ENCODE results near the gene RELT. TPM values are rescaled to one million over a fixed set of nuclear protein-coding genes. Genes with fewer than 3 reads are reported as not detected.
A peak's percentile ranks its signal among the peaks of the same experiment; 100 is the strongest.

The RELT gene
- total and polyA plus RNA-seq, 3 experiments from 2014 or later = 7.5 to 23.4 (median 23.4) TPM

GRCh38 chr11:73405146-73405510, 28.9 kb downstream of the RELT start:
- H3K27me3 Mint-ChIP-seq = no peaks in the 10 kb centered on the region
- no peak overlapping the region for H3K4me3 Mint-ChIP-seq
- no peaks in the 10 kb centered on the region for H3K9me3 Mint-ChIP-seq
- H3K36me3 Mint-ChIP-seq = peaks cover 0 to 43% (median 5%) of the 10 kb centered on the region in 3 donors
- peak overlapping the region in 3 of 8 donors; percentile 27 to 78 (median 70) for H3K27ac Mint-ChIP-seq
- H3K27ac ChIP-seq (ENCODE audit: low read depth, low read length) = no peak overlapping the region
- no peak for DNase-seq
- no peaks in the 10 kb centered on the region for H3K36me3 ChIP-seq (ENCODE audit: insufficient read depth, low read length)
- CTCF ChIA-PET = interaction anchor here (1.1 kb wide), 2 partner anchors 54 to 255 kb away, joined by 3 read pairs; no protein-coding TSS in a partner anchor
- H3K4me3 ChIP-seq (ENCODE audit: low read length) = no peak overlapping the region
- no peaks in the 10 kb centered on the region for H3K27me3 ChIP-seq (ENCODE audit: insufficient read depth, low read length, poor library complexity, severe bottlenecking)
- H3K9me3 ChIP-seq (ENCODE audit: low read length) = no peaks in the 10 kb centered on the region
- H3K4me1 ChIP-seq (ENCODE audit: insufficient read depth, low read length) = no peaks in the 10 kb centered on the region
- POLR2A ChIA-PET = no interaction called here
- no peaks in the 10 kb centered on the region for H3K4me1 Mint-ChIP-seq

GRCh38 chr11:73406131-73406530, 29.9 kb downstream of the RELT start:
- Histone ChIP-seq H3K9me3 (ENCODE audit: low read length) (no peaks in the 10 kb centered on the region), H3K4me1 (ENCODE audit: insufficient read depth, low read length) (no peaks in the 10 kb centered on the region), H3K27ac (ENCODE audit: low read depth, low read length) (no peak overlapping the region), H3K27me3 (ENCODE audit: insufficient read depth, low read length, poor library complexity, severe bottlenecking) (no peaks in the 10 kb centered on the region), H3K4me3 (ENCODE audit: low read length) (no peak overlapping the region), H3K36me3 (ENCODE audit: insufficient read depth, low read length) (no peaks in the 10 kb centered on the region)
- no peaks in the 10 kb centered on the region for H3K9me3 Mint-ChIP-seq
- peak overlapping the region in 4 of 8 donors; percentile 12 to 78 (median 51) for H3K27ac Mint-ChIP-seq
- no peaks in the 10 kb centered on the region for H3K4me1 Mint-ChIP-seq
- DNase-seq = no peak
- H3K4me3 Mint-ChIP-seq = no peak overlapping the region
- ChIA-PET CTCF (interaction anchor here (1.0 to 1.4 kb wide), 6 partner anchors 10 to 254 kb away, joined by 3 read pairs; no protein-coding TSS in a partner anchor), POLR2A (no interaction called here)
- H3K27me3 Mint-ChIP-seq = no peaks in the 10 kb centered on the region
- H3K36me3 Mint-ChIP-seq = peaks cover 0 to 50% (median 7%) of the 10 kb centered on the region in 3 donors

GRCh38 chr11:73406619-73407018, 30.4 kb downstream of the RELT start:
- H3K27ac Mint-ChIP-seq = peak overlapping the region in 2 of 8 donors; percentile 12 to 78

GRCh38 chr11:73409431-73409830, 33.2 kb downstream of the RELT start:
- Histone ChIP-seq H3K36me3 (ENCODE audit: insufficient read depth, low read length) (no peaks in the 10 kb centered on the region), H3K4me3 (ENCODE audit: low read length) (no peak overlapping the region), H3K27ac (ENCODE audit: low read depth, low read length) (no peak overlapping the region), H3K27me3 (ENCODE audit: insufficient read depth, low read length, poor library complexity, severe bottlenecking) (no peaks in the 10 kb centered on the region), H3K9me3 (ENCODE audit: low read length) (no peaks in the 10 kb centered on the region), H3K4me1 (ENCODE audit: insufficient read depth, low read length) (no peaks in the 10 kb centered on the region)
- H3K36me3 Mint-ChIP-seq = peaks cover 0 to 61% (median 7%) of the 10 kb centered on the region in 3 donors
- ChIA-PET POLR2A (no interaction called here), CTCF (interaction anchor here (1.1 kb wide), 1 partner anchor 13 kb away, joined by 3 read pairs; no protein-coding TSS in a partner anchor)
- no peaks in the 10 kb centered on the region for H3K4me1 Mint-ChIP-seq
- no peak for DNase-seq
- H3K27me3 Mint-ChIP-seq = no peaks in the 10 kb centered on the region
- H3K9me3 Mint-ChIP-seq = no peaks in the 10 kb centered on the region
- no peak overlapping the region for H3K4me3 Mint-ChIP-seq
- peak overlapping the region in 2 of 8 donors; percentile 5 to 47 for H3K27ac Mint-ChIP-seq

More at GRCh38 chr11:73406619-73407018, 30.4 kb downstream of the RELT start:
- Mint-ChIP-seq H3K4me1 (no peaks in the 10 kb centered on the region), H3K27me3 (no peaks in the 10 kb centered on the region), H3K36me3 (peaks cover 0 to 53% (median 7%) of the 10 kb centered on the region in 3 donors), H3K4me3 (no peak overlapping the region), H3K9me3 (no peaks in the 10 kb centered on the region)
- Histone ChIP-seq H3K4me1 (ENCODE audit: insufficient read depth, low read length) (no peaks in the 10 kb centered on the region), H3K4me3 (ENCODE audit: low read length) (no peak overlapping the region), H3K36me3 (ENCODE audit: insufficient read depth, low read length) (no peaks in the 10 kb centered on the region), H3K9me3 (ENCODE audit: low read length) (no peaks in the 10 kb centered on the region), H3K27me3 (ENCODE audit: insufficient read depth, low read length, poor library complexity, severe bottlenecking) (no peaks in the 10 kb centered on the region), H3K27ac (ENCODE audit: low read depth, low read length) (no peak overlapping the region)
- DNase-seq = no peak
- POLR2A ChIA-PET = interaction anchor here (1.0 kb wide), 1 partner anchor 56 kb away, joined by 3 read pairs; no protein-coding TSS in a partner anchor
- CTCF ChIA-PET = interaction anchor here (1.0 to 2.7 kb wide), 5 partner anchors 10 to 254 kb away, joined by 3 to 11 read pairs (median 3); no protein-coding TSS in a partner anchor

GRCh38 chr11:73410627-73411026, 34.4 kb downstream of the RELT start:
- no peaks in the 10 kb centered on the region for H3K27me3 ChIP-seq (ENCODE audit: insufficient read depth, low read length, poor library complexity, severe bottlenecking)
- no peaks in the 10 kb centered on the region for H3K36me3 ChIP-seq (ENCODE audit: insufficient read depth, low read length)
- no peak overlapping the region for H3K27ac ChIP-seq (ENCODE audit: low read depth, low read length)
- H3K4me3 ChIP-seq (ENCODE audit: low read length) = no peak overlapping the region
- H3K4me1 ChIP-seq (ENCODE audit: insufficient read depth, low read length) = peaks cover 3% of the 10 kb centered on the region
- peak overlapping the region in 2 of 8 donors; percentile 61 to 62 for H3K27ac Mint-ChIP-seq
- ChIA-PET POLR2A (no interaction called here), CTCF (interaction anchor here (0.9 to 1.1 kb wide), 3 partner anchors 12 to 60 kb away, joined by 3 read pairs; no protein-coding TSS in a partner anchor)
- peaks cover 3 to 7% (median 7%) of the 10 kb centered on the region in 3 donors for H3K4me1 Mint-ChIP-seq
- no peaks in the 10 kb centered on the region for H3K27me3 Mint-ChIP-seq
- no peak overlapping the region for H3K4me3 Mint-ChIP-seq
- DNase-seq = no peak
- no peaks in the 10 kb centered on the region for H3K9me3 ChIP-seq (ENCODE audit: low read length)
- peaks cover 0 to 54% (median 7%) of the 10 kb centered on the region in 3 donors for H3K36me3 Mint-ChIP-seq
- H3K9me3 Mint-ChIP-seq = no peaks in the 10 kb centered on the region

GRCh38 chr11:73411031-73411430, 34.8 kb downstream of the RELT start:
- H3K4me1 Mint-ChIP-seq = peaks cover 4 to 11% (median 7%) of the 10 kb centered on the region in 3 donors
- H3K36me3 Mint-ChIP-seq = peaks cover 0 to 52% (median 7%) of the 10 kb centered on the region in 3 donors
- no peak overlapping the region for H3K4me3 Mint-ChIP-seq
- peak overlapping the region in 1 of 8 donors; percentile 61 for H3K27ac Mint-ChIP-seq
- Histone ChIP-seq H3K27me3 (ENCODE audit: insufficient read depth, low read length, poor library complexity, severe bottlenecking) (no peaks in the 10 kb centered on the region), H3K36me3 (ENCODE audit: insufficient read depth, low read length) (no peaks in the 10 kb centered on the region), H3K4me1 (ENCODE audit: insufficient read depth, low read length) (peaks cover 4% of the 10 kb centered on the region), H3K9me3 (ENCODE audit: low read length) (no peaks in the 10 kb centered on the region), H3K27ac (ENCODE audit: low read depth, low read length) (no peak overlapping the region), H3K4me3 (ENCODE audit: low read length) (no peak overlapping the region)
- ChIA-PET POLR2A (interaction anchor here (0.6 kb wide), 1 partner anchor 28 kb away, joined by 4 read pairs; no protein-coding TSS in a partner anchor), CTCF (interaction anchor here (0.9 to 1.3 kb wide), 3 partner anchors 8 to 60 kb away, joined by 3 read pairs; no protein-coding TSS in a partner anchor)
- no peaks in the 10 kb centered on the region for H3K27me3 Mint-ChIP-seq
- no peak for DNase-seq
- no peaks in the 10 kb centered on the region for H3K9me3 Mint-ChIP-seq

- H3K27me3 ChIP-seq (ENCODE audit: insufficient read depth, low read length, poor library complexity, severe bottlenecking) = no peaks in the 10 kb centered on the region
- H3K4me1 ChIP-seq (ENCODE audit: insufficient read depth, low read length) = peaks cover 4% of the 10 kb centered on the region
- Mint-ChIP-seq H3K36me3 (peaks cover 0 to 49% (median 10%) of the 10 kb centered on the region in 3 donors), H3K27ac (peak overlapping the region in 2 of 8 donors; percentile 49 to 51), H3K4me1 (peaks cover 4 to 11% (median 7%) of the 10 kb centered on the region in 3 donors), H3K4me3 (no peak overlapping the region), H3K27me3 (no peaks in the 10 kb centered on the region), H3K9me3 (no peaks in the 10 kb centered on the region)
- ChIA-PET POLR2A (no interaction called here), CTCF (interaction anchor here (1.3 kb wide), 1 partner anchor 9 kb away, joined by 3 read pairs; no protein-coding TSS in a partner anchor)
- H3K9me3 ChIP-seq (ENCODE audit: low read length) = no peaks in the 10 kb centered on the region
- H3K27ac ChIP-seq (ENCODE audit: low read depth, low read length) = no peak overlapping the region
- no peak overlapping the region for H3K4me3 ChIP-seq (ENCODE audit: low read length)
- DNase-seq = no peak
- no peaks in the 10 kb centered on the region for H3K36me3 ChIP-seq (ENCODE audit: insufficient read depth, low read length)
Observed at GRCh38 chr11:73412308-73412707, 36.1 kb downstream of the RELT start.

- no peaks in the 10 kb centered on the region for H3K36me3 ChIP-seq (ENCODE audit: insufficient read depth, low read length)
- H3K9me3 ChIP-seq (ENCODE audit: low read length) = no peaks in the 10 kb centered on the region
- no peaks in the 10 kb centered on the region for H3K9me3 Mint-ChIP-seq
- no peak overlapping the region for H3K4me3 Mint-ChIP-seq
- H3K4me1 ChIP-seq (ENCODE audit: insufficient read depth, low read length) = peaks cover 4% of the 10 kb centered on the region
- ChIA-PET CTCF (no interaction called here), POLR2A (interaction anchor here (0.7 kb wide), 1 partner anchor 44 kb away, joined by 3 read pairs; no protein-coding TSS in a partner anchor)
- DNase-seq = no peak
- H3K4me3 ChIP-seq (ENCODE audit: low read length) = no peak overlapping the region
- no peak overlapping the region for H3K27ac ChIP-seq (ENCODE audit: low read depth, low read length)
- H3K27me3 Mint-ChIP-seq = no peaks in the 10 kb centered on the region
- H3K4me1 Mint-ChIP-seq = peaks cover 4 to 11% (median 7%) of the 10 kb centered on the region in 3 donors
- no peaks in the 10 kb centered on the region for H3K27me3 ChIP-seq (ENCODE audit: insufficient read depth, low read length, poor library complexity, severe bottlenecking)
- peak overlapping the region in 2 of 8 donors; percentile 20 to 58 for H3K27ac Mint-ChIP-seq
- H3K36me3 Mint-ChIP-seq = peaks cover 3 to 47% (median 13%) of the 10 kb centered on the region in 3 donors
Observed at GRCh38 chr11:73413256-73413655, 37.1 kb downstream of the RELT start.

Data from CD8-positive, alpha-beta memory T cell (primary cell).